Keratinocyte (primary cell): ENCODE measurements around the gene SNRPD3. TPM values are rescaled to one million over a fixed set of nuclear protein-coding genes. Genes with fewer than 3 reads are reported as not detected.
"Not testable (repeated sequence)": the region's sequence is repeated elsewhere in the genome, so short reads cannot be mapped to it uniquely, and the experiment has no call there.

Experiments used
- DNase-seq: peaks from one replicate; pipeline ENCODE4 v3.0.0-alpha.2; 2011; ENCODE audit warnings: low read depth, missing footprints, low spot score
- FAIRE-seq: peaks from 2 replicates; lab custom pipeline; 2011; peaks lifted over from hg19 to GRCh38; lab: Jason Lieb, UNC
- H2AFZ ChIP-seq: 2 replicates; pipeline ENCODE4 v1.6.0; 2012; ENCODE audit warnings: low read length, control low read depth, inconsistent platforms; ENCODE audit not compliant: control insufficient read depth
- H3K27ac ChIP-seq: 2 replicates; pipeline ENCODE4 v1.5.1; 2011; ENCODE audit warnings: low read length; ENCODE audit not compliant: control insufficient read depth, insufficient read depth
- H3K27me3 ChIP-seq: 3 replicates; pipeline ENCODE4 v1.6.0; 2011; ENCODE audit warnings: low read length; ENCODE audit not compliant: control insufficient read depth, insufficient read depth; ENCODE audit errors: extremely low read depth
- H3K36me3 ChIP-seq, 2 experiments: 2 replicates in 1 of 2; 3 replicates in 1 of 2; pipeline ENCODE4 v1.5.1; 2011; ENCODE audit warnings: low read length in 2 of 2, mild to moderate bottlenecking in 1 of 2; ENCODE audit not compliant: control insufficient read depth in 2 of 2, insufficient read depth in 2 of 2; ENCODE audit errors: extremely low read depth in 1 of 2
- H3K4me1 ChIP-seq: 3 replicates; pipeline ENCODE4 v1.5.1; 2011; ENCODE audit warnings: low read length; ENCODE audit not compliant: control insufficient read depth, insufficient read depth; ENCODE audit errors: extremely low read depth
- H3K4me2 ChIP-seq: 3 replicates; pipeline ENCODE4 v1.6.0; 2011; ENCODE audit warnings: low read depth, low read length; ENCODE audit not compliant: control insufficient read depth, insufficient read depth; ENCODE audit errors: extremely low read depth
- H3K4me3 ChIP-seq, 3 experiments: fragments of 200-600 bp in 1 of 3; sonication (generic) in 1 of 3; 2 replicates in 2 of 3; 3 replicates in 1 of 3; pipeline ENCODE4 v1.5.1; 2011 to 2016; ENCODE audit warnings: low read length in 3 of 3, mild to moderate bottlenecking in 3 of 3, control low read depth in 2 of 3, inconsistent platforms in 1 of 3, low read depth in 1 of 3, mixed read lengths in 1 of 3, mixed run types in 1 of 3, moderate library complexity in 1 of 3; ENCODE audit not compliant: control insufficient read depth in 2 of 3, insufficient read depth in 2 of 3; ENCODE audit errors: extremely low read depth in 1 of 3
- H3K79me2 ChIP-seq: 2 replicates; pipeline ENCODE4 v1.6.0; 2012; ENCODE audit warnings: low read length; ENCODE audit not compliant: control insufficient read depth, insufficient read depth
- H3K9ac ChIP-seq: 3 replicates; pipeline ENCODE4 v1.6.0; 2011; ENCODE audit warnings: low read length; ENCODE audit not compliant: control insufficient read depth, insufficient read depth; ENCODE audit errors: extremely low read depth
- H3K9me1 ChIP-seq: 3 replicates; pipeline ENCODE4 v1.6.0; 2011; ENCODE audit warnings: low read length; ENCODE audit not compliant: control insufficient read depth, insufficient read depth; ENCODE audit errors: extremely low read depth
- H3K9me3 ChIP-seq: 2 replicates; pipeline ENCODE4 v1.5.1; 2012; ENCODE audit warnings: low read depth, low read length; ENCODE audit not compliant: control insufficient read depth
- H4K20me1 ChIP-seq: 3 replicates; pipeline ENCODE4 v1.6.0; 2011; ENCODE audit warnings: low read length; ENCODE audit not compliant: control insufficient read depth, insufficient read depth; ENCODE audit errors: extremely low read depth
- CTCF ChIP-seq, 3 experiments: IDR thresholded peaks in 1 of 3; conservative IDR thresholded peaks in 1 of 3; optimal IDR thresholded peaks in 1 of 3; 2 replicates in 2 of 3; 3 replicates in 1 of 3; pipeline versions ENCODE3 to v1.5.1; 2011; ENCODE audit warnings: low read length in 3 of 3, mild to moderate bottlenecking in 3 of 3, moderate library complexity in 2 of 3, control low read depth in 1 of 3, inconsistent platforms in 1 of 3; ENCODE audit not compliant: insufficient read depth in 2 of 3; ENCODE audit errors: extremely low read depth in 1 of 3
- EZH2 ChIP-seq: IDR thresholded peaks from one replicate; pipeline ENCODE4 v1.6.1; 2012; ENCODE audit warnings: inconsistent platforms, mild to moderate bottlenecking, low read length, moderate library complexity
- dilution Hi-C: fragments of 300-500 bp; cut with MboI; formaldehyde crosslinking; loops from one replicate; pipeline ENCODE4 v1.7.0; 2020; ENCODE audit warnings: low sequenced_read_pairs; ENCODE audit not compliant: extremely low pct_ligation_motif_present
- polyA plus RNA-seq, 5 experiments: library from polyadenylated mRNA; depleted of rRNA in 3 of 5; stranded (reverse) in 3 of 5; stranded (forward) in 1 of 5; unstranded in 1 of 5; fragments of >200 nt; gene quantifications; 1 replicate in 1 of 5; 2 replicates in 3 of 5; 3 replicates in 1 of 5; pipeline versions ENCODE4 v1.2.1 to v1.2.3, GENCODE V29; 2011 to 2012; ENCODE audit warnings: missing spikeins in 2 of 5, low read depth in 1 of 5, low replicate concordance in 1 of 5

Gene SNRPD3
- polyA plus RNA-seq, 1 donor (not counting 4 experiments of a cell fraction or from before 2014, with no cell fraction given), result 135 TPM

GRCh38 chr22:24529898-24530297, 25.9 kb upstream of the SNRPD3 start:
- H3K36me3 ChIP-seq, result no peaks in the 10 kb centered on the region
- no peak for DNase-seq
- H3K4me3 ChIP-seq, result no peak overlapping the region
- H3K27ac ChIP-seq, result no peak overlapping the region
- no peaks in the 10 kb centered on the region for H4K20me1 ChIP-seq
- no peaks in the 10 kb centered on the region for H3K9me1 ChIP-seq
- no peaks in the 10 kb centered on the region for H3K9me3 ChIP-seq
- no peaks in the 10 kb centered on the region for H3K79me2 ChIP-seq
- H3K27me3 ChIP-seq, result no peaks in the 10 kb centered on the region
- dilution Hi-C loops, result no loop called here
- TF ChIP-seq CTCF (optimal IDR thresholded peaks at IDR 0.05 in 1 of 3, IDR thresholded peaks at IDR 0.05 in 1 of 3, conservative IDR thresholded peaks at IDR 0.05 in 1 of 3; ENCODE audit: extremely low read depth in 1 of 3, insufficient read depth in 2 of 3, low read length in 3 of 3), result no peak
- no peak for TF ChIP-seq EZH2
- H3K9ac ChIP-seq, result no peak overlapping the region
- FAIRE-seq, result no peak
- no peaks in the 10 kb centered on the region for H3K4me1 ChIP-seq
- H2AFZ ChIP-seq, result no peak overlapping the region
- no peak overlapping the region for H3K4me2 ChIP-seq

- H3K79me2 ChIP-seq, H2AFZ ChIP-seq, FAIRE-seq, H3K4me3 ChIP-seq, H3K9ac ChIP-seq, H3K27ac ChIP-seq, H3K27me3 ChIP-seq, dilution Hi-C loops, H4K20me1 ChIP-seq, H3K4me2 ChIP-seq, H3K9me1 ChIP-seq, DNase-seq, H3K36me3 ChIP-seq, H3K4me1 ChIP-seq, H3K9me3 ChIP-seq: not testable (repeated sequence)
Measured at GRCh38 chr22:24530968-24531367, 24.8 kb upstream of the SNRPD3 start.

GRCh38 chr22:24532075-24532474, 23.7 kb upstream of the SNRPD3 start:
- dilution Hi-C loops, result no loop called here
- H3K9me1 ChIP-seq, result no peaks in the 10 kb centered on the region
- no peak overlapping the region for H3K9ac ChIP-seq
- H3K36me3 ChIP-seq, result no peaks in the 10 kb centered on the region
- H3K4me1 ChIP-seq, result no peaks in the 10 kb centered on the region
- no peak overlapping the region for H3K27ac ChIP-seq
- no peak overlapping the region for H2AFZ ChIP-seq
- no peaks in the 10 kb centered on the region for H3K9me3 ChIP-seq
- no peak overlapping the region for H3K4me2 ChIP-seq
- TF ChIP-seq EZH2 (no peak), CTCF (optimal IDR thresholded peaks at IDR 0.05 in 1 of 3, IDR thresholded peaks at IDR 0.05 in 1 of 3, conservative IDR thresholded peaks at IDR 0.05 in 1 of 3; ENCODE audit: extremely low read depth in 1 of 3, insufficient read depth in 2 of 3, low read length in 3 of 3) (no peak)
- FAIRE-seq (no peak), DNase-seq (no peak)
- H4K20me1 ChIP-seq, result no peaks in the 10 kb centered on the region
- H3K4me3 ChIP-seq, result no peak overlapping the region
- H3K27me3 ChIP-seq, result no peaks in the 10 kb centered on the region
- H3K79me2 ChIP-seq, result no peaks in the 10 kb centered on the region
